K562 (cell line): Measurements from ENCODE around the gene ANAPC10. TPM values are rescaled to one million over a fixed set of nuclear protein-coding genes. Genes with fewer than 3 reads are reported as not detected.

Experiments used
- ATAC-seq: fragments of 200-7000 bp; cut with Tn5 transposase; 3 replicates; pipeline ENCODE4 v1.9.1; 2020; ENCODE audit warnings: moderate library complexity
- BruUV-seq: library from RNA; stranded (reverse); fragments of 400-500 nt; replicated peaks from 2 replicates; lab custom pipeline; 2021; lab: Mats Ljungman, UMichigan
- CTCF ChIA-PET: fragments of 300-600 bp; formaldehyde crosslinking; extraction: SDS; loops from one replicate; lab custom pipeline; 2021; ENCODE audit warnings: low intra/inter-chr PET ratio; lab: Yijun Ruan, JAX
- POLR2A ChIA-PET: fragments of 300-600, 350-650 bp; sonication (Branson Sonifier 250); formaldehyde crosslinking; extraction: SDS; loops from one replicate; lab custom pipeline; 2021; ENCODE audit warnings: antibody characterized with exemption, inconsistent platforms; lab: Yijun Ruan, JAX
- DNase-seq, 4 experiments: peaks; one replicate each; pipeline versions ENCODE4 v3.0.0 to v3.0.0-alpha.2; 2011 to 2018; ENCODE audit warnings: low spot score in 3 of 4, mixed read lengths in 3 of 4; ENCODE audit errors: extremely low read depth in 1 of 4
- FAIRE-seq: peaks from 2 replicates; lab custom pipeline; 2011; peaks lifted over from hg19 to GRCh38; lab: Jason Lieb, UNC
- H2AFZ ChIP-seq: 2 replicates; pipeline ENCODE4 v1.6.0; 2011; ENCODE audit warnings: low read depth, low read length, control low read depth, inconsistent platforms
- H3K27ac ChIP-seq: fragments of 200-600 bp; 3 replicates; pipeline ENCODE4 v1.8.0; 2011; ENCODE audit warnings: low read depth, mild to moderate bottlenecking, control low read depth, inconsistent platforms, low read length, moderate library complexity, mixed read lengths; ENCODE audit errors: extremely low read depth
- H3K27me3 ChIP-seq, 2 experiments: fragments of 300-600 bp in 1 of 2; 2 replicates in 1 of 2; 3 replicates in 1 of 2; pipeline versions ENCODE4 v1.6.0 to v1.8.0; 2011; ENCODE audit warnings: inconsistent platforms in 2 of 2, low read length in 2 of 2, mild to moderate bottlenecking in 1 of 2, mixed read lengths in 1 of 2, moderate library complexity in 1 of 2; ENCODE audit not compliant: control insufficient read depth in 2 of 2, insufficient read depth in 2 of 2
- H3K36me3 ChIP-seq: fragments of 300-600 bp; 3 replicates; pipeline ENCODE4 v1.8.0; 2011; ENCODE audit warnings: mild to moderate bottlenecking, low read length, inconsistent platforms; ENCODE audit not compliant: control insufficient read depth, insufficient read depth
- H3K4me1 ChIP-seq, 2 experiments: fragments of 200-600 bp in 1 of 2; replicated peaks in 1 of 2; 2 replicates in 1 of 2; 3 replicates in 1 of 2; pipeline versions ENCODE4 v1.5.1 to v1.8.0; 2011; ENCODE audit warnings: inconsistent platforms in 2 of 2, low read length in 2 of 2, mild to moderate bottlenecking in 1 of 2, mixed read lengths in 1 of 2, moderate library complexity in 1 of 2; ENCODE audit not compliant: control insufficient read depth in 2 of 2, insufficient read depth in 2 of 2
- H3K4me2 ChIP-seq: 2 replicates; pipeline ENCODE4 v1.6.1; 2011; ENCODE audit warnings: low read length, control low read depth, inconsistent platforms, mixed read lengths; ENCODE audit not compliant: insufficient read depth
- H3K4me3 ChIP-seq: fragments of 200-600 bp; sonication (generic), shearing (Covaris generic); 2 replicates; pipeline ENCODE4 v1.5.1; 2016; ENCODE audit warnings: control low read depth, inconsistent platforms
- H3K79me2 ChIP-seq: fragments of 200-600 bp; 3 replicates; pipeline ENCODE4 v1.8.0; 2011; ENCODE audit warnings: low read length, inconsistent platforms; ENCODE audit not compliant: control insufficient read depth, insufficient read depth
- H3K9ac ChIP-seq, 2 experiments: 2 replicates each; pipeline versions ENCODE4 v1.6.0 to v1.6.1; 2011; ENCODE audit warnings: low read depth in 2 of 2, low read length in 2 of 2, control low read depth in 1 of 2, inconsistent platforms in 1 of 2, mild to moderate bottlenecking in 1 of 2, mixed read lengths in 1 of 2; ENCODE audit not compliant: insufficient read depth in 1 of 2
- H3K9me1 ChIP-seq: one replicate; pipeline ENCODE4 v1.6.0; 2011; ENCODE audit warnings: inconsistent platforms, mild to moderate bottlenecking, low read length, moderate library complexity; ENCODE audit not compliant: control insufficient read depth, insufficient read depth
- H3K9me3 ChIP-seq: replicated peaks from 2 replicates; pipeline ENCODE4 v1.5.1; 2011; ENCODE audit warnings: low read depth, low read length, inconsistent platforms; ENCODE audit not compliant: control insufficient read depth, insufficient read depth
- H4K20me1 ChIP-seq: replicated peaks from 2 replicates; pipeline ENCODE4 v1.6.1; 2011; ENCODE audit warnings: low read length, inconsistent platforms, mixed read lengths; ENCODE audit not compliant: control insufficient read depth, insufficient read depth
- GABPB1 ChIP-seq: sonication (generic); formaldehyde crosslinking; IDR thresholded peaks from 2 replicates; pipeline ENCODE4 v1.8.0; 2022; ENCODE audit warnings: mild to moderate bottlenecking, missing genetic modification reagents
- KLF10 ChIP-seq: fragments of 250-450 bp; sonication (Bioruptor Pico); IDR thresholded peaks from 2 replicates; pipeline ENCODE4 v1.6.1; 2021; ENCODE audit warnings: matching md5 sums
- MAFK ChIP-seq: IDR thresholded peaks from 2 replicates; pipeline ENCODE4 v1.6.1; 2011; ENCODE audit warnings: low read length, improper control_type of control experiment
- NR2F6 ChIP-seq: fragments of 450-650 bp; formaldehyde crosslinking; IDR thresholded peaks from 2 replicates; pipeline ENCODE4 v1.4.0; 2020; ENCODE audit warnings: mild to moderate bottlenecking
- PHB2 ChIP-seq: fragments of 450-650 bp; IDR thresholded peaks from 2 replicates; pipeline ENCODE4 v1.6.1; 2017; ENCODE audit warnings: low read depth
- ZC3H4 ChIP-seq: sonication (generic); formaldehyde crosslinking; IDR thresholded peaks from 2 replicates; pipeline ENCODE4 v1.9.0; 2021; ENCODE audit warnings: missing genetic modification reagents, borderline replicate concordance
- ZNF512 ChIP-seq: IDR thresholded peaks from 2 replicates; pipeline ENCODE4 v1.6.1; 2016; ENCODE audit warnings: missing genetic modification characterization, missing compliant biosample characterization
- ZNF830 ChIP-seq: fragments of 250-450 bp; sonication (Bioruptor Pico); IDR thresholded peaks from 2 replicates; pipeline ENCODE4 v1.5.0; 2021; ENCODE audit warnings: mild to moderate bottlenecking
- WGBS: fragments of 100-300 bp; shearing (Covaris generic); methylation state at CpG from one replicate; pipeline ENCODE4 v1.1.6; 2016; ENCODE audit warnings: low coverage, mixed read lengths; ENCODE audit not compliant: insufficient coverage; ENCODE audit errors: missing lambda C conversion rate; 5-methylcytosine and 5-hydroxymethylcytosine counted together
- in situ Hi-C: fragments of 300-500 bp; cut with MboI; formaldehyde crosslinking; loops from 4 replicates; pipeline ENCODE4 v1.15.0; 2018; ENCODE audit warnings: inconsistent platforms, mixed read lengths
- intact Hi-C: fragments of 100-400 bp; cut with micrococcal nuclease; formaldehyde crosslinking; loops from 2 replicates; pipeline ENCODE4 v1.14.2; 2022
- polyA plus RNA-seq, 8 experiments: library from polyadenylated mRNA; depleted of rRNA in 4 of 8; stranded (reverse) in 5 of 8; unstranded in 3 of 8; fragments of >200 nt; fragmentation: Nextera tagmentation in 2 of 8; fragmentation: Illumina TruSeq in 1 of 8; extraction: Ambion mirVana in 2 of 8; extraction: Trizol in 1 of 8; gene quantifications; 2 replicates each; pipeline versions ENCODE4 v1.2.1 to v1.2.3, GENCODE V29; 2011 to 2014; ENCODE audit warnings: inconsistent platforms in 1 of 8, missing spikeins in 1 of 8
- total RNA-seq, 7 experiments: library from RNA; depleted of rRNA in 6 of 7; stranded (reverse); fragments of >200 nt in 6 of 7; fragmentation: Illumina TruSeq in 2 of 7; extraction: Trizol in 2 of 7; gene quantifications; 2 replicates each; pipeline versions ENCODE4 v1.2.1 to v1.2.3, GENCODE V29; 2011 to 2021; ENCODE audit warnings: low replicate concordance in 1 of 7
- TF ChIP-seq, protein P1 (sequence below): fragments of 250-450 bp; sonication (Bioruptor Pico); IDR thresholded peaks from 2 replicates; pipeline ENCODE4 v1.5.0; 2021

ANAPC10 gene
- total and polyA plus RNA-seq, 9 of the 15 experiments (the other 6 are each of a cell fraction or from before 2014, with no cell fraction given), result 31.0 to 96.2 (median 60.3) TPM

GRCh38 chr4:145001635-145002034, 96.4 kb downstream of the ANAPC10 start:
- Histone ChIP-seq H3K4me2 (no peak overlapping the region), H3K4me3 (no peak overlapping the region), H3K9ac (no peak overlapping the region), H3K36me3 (no peaks in the 10 kb centered on the region), H2AFZ (no peak overlapping the region), H3K4me1 (no peaks in the 10 kb centered on the region), H3K27ac (no peak overlapping the region), H4K20me1 (no peaks in the 10 kb centered on the region), H3K9me1 (no peaks in the 10 kb centered on the region), H3K27me3 (no peaks in the 10 kb centered on the region), H3K9me3 (no peaks in the 10 kb centered on the region), H3K79me2 (no peaks in the 10 kb centered on the region; the same call in 2 of the 3 replicates)
- no peak for DNase-seq
- WGBS, result 78% methylated on average over 3 of the region's 3 CpGs
- no peak for FAIRE-seq
- in situ Hi-C loops (no loop called here), intact Hi-C loops (no loop called here)
- BruUV-seq, result no TSS peak
- TF ChIP-seq ZNF512 (tag) (no peak), KLF10 (CRISPR knock-in tag) (no peak), GABPB1 (no peak), MAFK (no peak), ZC3H4 (CRISPR knock-in tag) (no peak), PHB2 (no peak), NR2F6 (CRISPR knock-in tag) (no peak), ZNF830 (CRISPR knock-in tag) (no peak)
- TF ChIP-seq, protein P1, sequence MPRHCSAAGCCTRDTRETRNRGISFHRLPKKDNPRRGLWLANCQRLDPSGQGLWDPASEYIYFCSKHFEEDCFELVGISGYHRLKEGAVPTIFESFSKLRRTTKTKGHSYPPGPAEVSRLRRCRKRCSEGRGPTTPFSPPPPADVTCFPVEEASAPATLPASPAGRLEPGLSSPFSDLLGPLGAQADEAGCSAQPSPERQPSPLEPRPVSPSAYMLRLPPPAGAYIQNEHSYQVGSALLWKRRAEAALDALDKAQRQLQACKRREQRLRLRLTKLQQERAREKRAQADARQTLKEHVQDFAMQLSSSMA, result no peak
- no peak for ATAC-seq
- ChIA-PET CTCF (no interaction called here), POLR2A (no interaction called here)
